ENCODE data around the gene CCDC51. TPM values are rescaled to one million over a fixed set of nuclear protein-coding genes. Genes with fewer than 3 reads are reported as not detected.
"Not testable (repeated sequence)": the region's sequence is repeated elsewhere in the genome, so short reads cannot be mapped to it uniquely, and the experiment has no call there.

Gene CCDC51
- polyA plus RNA-seq, 3 donors: 25.5 to 28.8 (median 26.2) TPM

DNA sequence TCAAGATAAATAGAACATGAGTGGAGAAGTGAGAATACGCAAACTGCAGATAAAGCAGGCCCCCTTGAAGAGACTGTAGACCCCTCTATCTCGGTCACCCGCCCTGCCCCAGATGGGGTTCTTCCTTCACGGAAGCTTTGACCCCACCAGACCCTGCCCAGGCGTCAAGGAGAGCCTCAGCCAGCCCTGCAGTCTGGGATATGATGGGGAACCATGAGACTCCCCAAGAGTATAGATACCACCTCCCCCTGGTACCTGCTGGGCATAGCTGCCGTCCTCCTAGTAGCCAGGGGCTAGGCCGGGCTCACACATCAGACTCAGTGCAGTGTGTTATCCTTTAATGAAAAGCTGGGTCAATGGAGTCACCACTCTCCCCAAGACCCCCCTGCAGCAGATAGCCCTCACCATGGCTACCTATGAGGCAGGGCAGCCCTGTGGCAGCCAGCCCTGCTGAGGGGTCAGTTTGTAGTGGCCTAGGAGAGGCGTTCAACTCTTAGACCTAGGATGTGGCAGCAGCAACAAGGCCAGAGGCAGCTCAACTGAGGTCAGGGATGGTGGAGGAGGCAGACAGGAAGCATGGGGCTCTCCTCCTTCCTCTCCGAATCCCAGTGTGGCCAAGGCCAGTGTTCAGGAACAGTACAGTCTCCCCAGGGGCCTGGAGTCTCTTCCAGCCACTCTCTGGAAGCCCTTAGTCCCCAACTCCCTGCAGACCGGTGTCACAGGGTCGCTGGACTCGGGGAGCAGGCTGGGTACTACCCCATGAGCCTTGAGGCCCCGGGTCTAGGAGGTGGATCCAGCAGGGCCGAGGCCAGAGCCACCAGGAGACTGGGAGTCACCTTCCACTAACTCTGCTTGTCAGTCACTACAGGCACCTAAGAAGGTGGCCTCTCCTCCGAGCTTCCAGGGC is 36.1 kb downstream of the CCDC51 start:
- no peak for DNase-seq (ENCODE audit: extremely low read depth in 1 of 11, low read depth in 9 of 11, low spot score in 4 of 11)

DNA sequence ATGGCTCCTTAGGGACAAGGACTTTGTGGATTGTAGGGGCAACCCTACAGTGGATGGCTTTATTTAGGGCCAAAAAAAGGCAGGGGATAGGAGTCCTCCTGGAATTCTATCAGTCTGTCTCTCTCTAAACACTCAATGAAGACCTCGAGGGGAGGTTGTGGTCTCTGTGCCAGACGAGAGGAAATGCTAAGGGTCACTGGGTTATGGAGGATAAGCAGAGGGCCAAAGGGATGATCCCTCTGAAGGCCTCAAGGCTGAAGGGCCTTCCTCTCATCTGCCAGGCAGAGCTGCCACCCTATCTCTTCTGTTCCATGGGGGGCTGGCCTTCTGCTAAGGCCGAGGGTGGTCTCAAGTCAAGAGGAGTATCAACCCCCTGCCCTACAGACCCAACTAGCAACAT is 37.0 kb downstream of the CCDC51 start:
- no peak for DNase-seq (ENCODE audit: extremely low read depth in 1 of 11, low read depth in 9 of 11, low spot score in 4 of 11)

DNA sequence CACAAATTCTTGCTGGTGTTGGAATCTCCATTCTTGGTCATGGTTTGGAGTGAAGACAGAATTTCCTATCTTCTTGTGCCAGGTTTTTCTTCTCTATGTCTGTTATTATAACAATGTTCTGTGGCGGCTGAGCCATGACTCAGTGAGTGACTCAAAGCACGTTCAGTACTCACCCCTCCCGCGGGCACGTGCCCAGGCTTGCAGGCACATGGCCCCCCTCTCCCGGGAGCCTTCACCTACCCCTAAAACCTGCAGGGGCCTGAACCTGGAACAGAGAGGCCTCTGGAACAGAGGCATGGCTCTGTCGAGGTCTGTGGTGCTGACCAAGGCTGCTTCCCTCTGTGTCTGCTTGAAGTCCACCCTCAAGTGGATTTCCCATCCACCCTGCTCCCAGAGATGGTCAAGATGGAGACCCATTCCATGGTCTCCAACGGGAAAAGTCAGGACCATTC is 37.6 kb downstream of the CCDC51 start:
- no peak for DNase-seq (ENCODE audit: extremely low read depth in 1 of 11, low read depth in 9 of 11, low spot score in 4 of 11)

DNA sequence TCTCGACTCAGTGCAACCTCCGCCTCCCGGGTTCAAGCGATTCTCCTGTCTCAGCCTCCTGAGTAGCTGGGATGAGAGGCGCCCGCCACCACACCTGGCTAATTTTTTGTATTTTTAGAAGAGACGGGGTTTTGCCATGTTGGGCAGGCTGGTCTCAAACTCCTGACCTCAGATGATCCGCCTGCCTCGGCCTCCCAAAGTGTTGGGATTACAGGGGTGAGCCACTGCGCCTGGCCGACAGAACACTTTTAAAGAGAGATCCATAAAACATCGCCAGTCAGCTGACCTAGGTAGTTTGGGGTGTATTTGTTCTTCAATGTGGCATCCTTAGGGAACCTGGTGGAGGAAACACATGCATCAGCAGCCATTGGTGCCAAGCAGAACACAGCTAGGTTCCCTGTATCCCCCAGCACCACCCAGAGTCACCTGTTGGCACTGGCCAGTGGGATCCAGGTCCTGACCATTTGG is 38.5 kb downstream of the CCDC51 start:
- DNase-seq (ENCODE audit: extremely low read depth in 1 of 11, low read depth in 9 of 11, low spot score in 4 of 11): not testable (repeated sequence)

DNA sequence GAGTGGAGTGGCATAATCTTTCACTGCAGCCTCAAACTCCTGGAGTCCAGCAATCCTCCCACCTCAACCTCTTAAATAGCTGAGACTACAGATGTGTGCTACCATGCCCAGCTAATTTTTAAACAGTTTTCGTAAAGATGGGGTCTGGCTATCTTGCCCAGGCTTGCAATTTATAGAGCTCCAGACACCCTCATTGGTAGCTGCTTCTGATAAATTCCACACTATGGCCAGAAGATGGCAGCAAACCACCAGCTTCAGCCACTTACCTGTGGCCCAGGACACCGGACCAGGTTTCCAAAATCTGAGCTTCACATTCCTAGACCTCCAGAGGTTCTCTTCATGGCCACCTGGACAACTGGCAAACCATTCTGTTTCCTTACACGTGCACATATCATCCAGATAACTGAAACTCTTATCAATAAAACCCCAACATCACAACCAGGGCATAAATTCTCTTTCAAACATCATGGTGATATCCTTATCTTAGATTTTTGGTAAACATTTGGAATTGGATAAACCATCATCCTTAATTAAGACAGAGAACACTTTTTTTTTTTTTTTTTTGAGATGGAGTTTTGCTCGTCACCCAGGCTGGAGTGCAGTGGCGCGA is 39.0 kb downstream of the CCDC51 start:
- DNase-seq (ENCODE audit: extremely low read depth in 1 of 11, low read depth in 9 of 11, low spot score in 4 of 11): peak; percentile 17 to 69 (median 45)

DNA sequence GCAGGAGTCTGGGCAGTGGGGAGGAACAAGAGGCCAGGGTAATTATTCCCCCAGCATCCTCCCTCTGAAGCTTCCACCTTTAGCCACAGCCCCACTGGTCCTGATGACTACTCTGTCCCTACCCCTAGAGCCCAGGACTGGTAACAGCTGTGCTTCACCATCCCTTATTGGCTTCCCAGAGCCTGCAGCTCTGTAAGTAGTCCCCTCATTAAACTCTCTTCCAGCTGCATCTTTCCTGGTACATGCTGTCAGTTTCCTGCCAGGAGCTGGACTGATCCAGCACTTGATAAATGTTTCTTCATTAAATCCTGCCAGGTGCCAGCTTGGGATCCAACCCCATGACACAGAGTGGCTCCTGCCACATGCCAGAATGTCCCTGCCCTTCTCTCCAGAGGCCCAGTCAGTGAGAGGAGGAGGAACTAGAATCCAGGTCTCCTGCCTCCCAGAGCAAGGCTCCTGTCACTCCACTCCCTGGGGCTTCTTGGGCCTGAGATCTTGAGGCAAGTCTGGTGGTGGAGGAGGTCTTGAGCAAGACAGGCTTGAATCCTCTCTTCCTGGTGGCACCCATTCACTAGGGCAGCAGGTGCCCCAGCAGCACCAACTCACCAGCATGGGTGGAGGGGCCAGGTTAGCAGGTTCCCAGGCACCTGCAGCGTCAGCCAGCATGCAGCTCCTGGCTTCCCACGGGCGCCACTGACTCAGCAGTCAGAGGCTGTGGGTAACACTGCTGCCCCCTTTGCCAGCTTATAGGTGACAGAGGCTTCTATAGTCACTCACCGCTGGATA is 40.3 kb downstream of the CCDC51 start:
- no peak for DNase-seq (ENCODE audit: extremely low read depth in 1 of 11, low read depth in 9 of 11, low spot score in 4 of 11)

DNA sequence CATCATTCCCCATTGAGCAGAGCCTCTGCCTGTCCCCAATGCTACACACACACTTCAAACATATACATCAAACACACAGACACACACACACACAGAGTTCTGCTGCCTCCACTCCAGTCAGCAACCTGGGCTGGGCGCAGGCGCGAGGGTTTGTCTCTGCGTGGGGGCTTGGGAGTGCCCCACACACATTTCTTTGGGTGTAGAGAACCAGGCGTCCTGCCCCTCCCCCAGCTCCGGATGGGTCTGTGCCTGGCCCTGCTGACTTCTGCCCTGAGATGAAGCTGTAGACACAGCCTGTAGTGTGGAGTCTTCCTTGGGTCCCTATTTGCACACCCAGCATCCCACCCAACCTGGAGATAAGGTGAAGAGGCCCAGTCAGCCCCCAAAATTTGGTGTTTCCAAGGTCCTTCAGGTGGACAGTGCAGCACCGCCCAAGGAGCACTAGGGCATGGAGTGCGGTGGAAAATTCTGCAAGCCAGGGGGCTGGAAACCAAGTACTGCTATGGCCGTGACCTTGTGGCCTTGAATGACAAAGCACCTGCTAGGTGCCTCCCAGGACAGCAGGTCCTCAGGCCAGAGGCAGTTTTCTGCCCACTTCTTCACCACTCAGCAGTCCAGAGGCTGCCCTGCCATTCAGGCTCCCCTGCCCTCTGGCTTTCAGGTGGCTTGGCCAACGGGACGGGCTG is 41.1 kb downstream of the CCDC51 start:
- no peak for DNase-seq (ENCODE audit: extremely low read depth in 1 of 11, low read depth in 9 of 11, low spot score in 4 of 11)

DNA sequence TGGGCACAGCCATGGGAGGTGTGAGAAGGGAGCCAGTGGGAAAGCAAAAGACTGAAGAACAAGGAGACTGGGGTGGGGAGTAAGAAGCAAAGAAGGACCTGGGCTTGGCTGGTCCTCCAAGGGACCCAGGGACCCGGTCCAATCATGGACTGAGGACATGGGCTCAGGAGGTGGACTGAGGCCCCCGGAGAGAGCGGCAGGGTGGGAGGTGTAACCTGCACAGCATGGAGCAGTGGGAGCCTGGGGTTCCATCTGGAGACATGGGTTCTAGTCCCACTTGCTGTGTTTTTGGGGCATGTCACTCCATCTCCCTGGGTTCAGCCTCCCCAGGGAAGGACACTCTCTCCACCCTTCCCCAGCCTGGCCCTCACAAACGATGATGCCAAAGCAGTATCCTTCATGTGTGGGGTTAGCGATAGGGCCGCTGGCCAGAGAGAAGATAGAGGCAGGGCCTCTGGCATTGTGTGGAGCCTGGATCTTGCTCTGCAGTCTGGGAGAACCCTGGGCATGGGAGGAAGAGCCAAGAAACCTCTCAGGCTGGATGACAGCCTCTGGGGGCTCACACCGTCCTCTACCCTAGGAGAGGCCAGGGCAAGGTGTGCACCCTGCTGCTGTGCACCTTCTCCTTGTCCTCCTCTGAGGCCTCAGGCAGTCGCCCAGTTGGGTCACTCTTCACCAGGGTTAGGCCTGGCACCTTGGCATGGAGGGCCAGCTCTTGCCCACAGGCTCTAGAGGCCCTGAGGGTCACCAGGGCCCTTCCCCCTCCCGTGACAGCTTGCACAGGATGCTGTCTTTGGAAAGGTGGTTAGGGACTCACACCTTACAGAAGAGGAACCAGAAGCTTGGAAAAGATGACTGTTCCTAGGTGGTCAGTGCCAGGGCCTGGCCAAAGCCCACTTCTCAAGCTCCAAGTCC is 41.9 kb downstream of the CCDC51 start:
- DNase-seq (ENCODE audit: extremely low read depth in 1 of 11, low read depth in 9 of 11, low spot score in 4 of 11): no peak

DNA sequence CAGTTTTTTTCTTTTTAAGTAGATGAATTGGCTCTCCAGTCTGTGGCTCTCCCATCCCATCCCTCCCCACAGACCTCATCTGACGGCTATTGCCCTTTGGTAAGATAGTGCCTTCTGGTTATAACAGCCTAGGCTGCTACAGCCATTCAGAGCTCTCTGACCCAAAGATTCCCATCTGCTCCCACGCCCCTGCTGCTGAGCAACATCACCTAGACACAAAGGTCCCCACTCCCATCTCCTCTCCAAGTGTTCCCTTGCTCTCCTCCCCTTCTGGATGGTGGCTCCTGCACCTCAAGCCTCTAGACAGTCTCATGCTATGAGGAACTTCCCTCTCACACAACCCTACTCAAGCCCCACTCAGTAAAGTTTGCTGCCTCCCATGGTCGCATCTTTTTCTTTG is 44.2 kb downstream of the CCDC51 start:
- DNase-seq (ENCODE audit: extremely low read depth in 1 of 11, low read depth in 9 of 11, low spot score in 4 of 11): no peak

DNA sequence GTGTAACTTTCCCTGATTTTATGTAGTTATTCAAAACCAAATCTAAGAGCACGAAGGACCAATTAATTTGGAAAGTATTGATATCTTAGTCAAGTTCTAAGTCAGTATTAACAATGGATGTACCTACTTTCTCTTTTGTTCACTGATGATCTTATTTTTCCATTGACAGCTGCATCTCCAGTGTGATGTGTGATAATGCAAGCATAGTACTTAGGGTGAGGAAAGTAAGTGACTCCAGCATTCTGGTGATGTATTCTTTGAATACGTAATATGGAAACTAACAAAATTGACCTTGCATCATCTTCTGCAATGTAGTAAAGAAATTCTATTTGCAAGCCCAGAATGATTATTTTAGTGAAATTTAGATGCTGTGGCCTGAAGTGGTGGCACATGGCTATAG is 45.5 kb downstream of the CCDC51 start:
- no peak for DNase-seq (ENCODE audit: extremely low read depth in 1 of 11, low read depth in 9 of 11, low spot score in 4 of 11)

DNA sequence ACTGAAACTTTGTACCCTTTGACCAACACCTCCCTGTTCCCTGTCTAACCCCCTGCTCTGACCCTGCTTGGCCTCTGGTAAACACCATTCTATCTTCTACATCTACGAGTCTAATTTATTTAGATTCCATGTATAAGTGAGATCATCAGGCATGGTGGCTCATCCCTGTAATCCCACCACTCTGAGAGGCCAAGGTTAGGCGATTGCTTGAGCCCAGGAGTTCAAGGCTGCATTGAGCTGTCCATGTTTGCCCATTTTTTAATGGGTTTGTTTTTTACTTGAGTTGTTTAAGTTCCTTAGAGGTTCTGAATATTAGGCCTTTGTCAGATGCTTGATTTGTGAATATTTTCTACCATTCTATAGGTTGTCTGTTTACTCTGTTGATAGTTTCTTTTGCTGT is 51.0 kb downstream of the CCDC51 start:
- DNase-seq (ENCODE audit: extremely low read depth in 1 of 11, low read depth in 9 of 11, low spot score in 4 of 11): no peak

DNA sequence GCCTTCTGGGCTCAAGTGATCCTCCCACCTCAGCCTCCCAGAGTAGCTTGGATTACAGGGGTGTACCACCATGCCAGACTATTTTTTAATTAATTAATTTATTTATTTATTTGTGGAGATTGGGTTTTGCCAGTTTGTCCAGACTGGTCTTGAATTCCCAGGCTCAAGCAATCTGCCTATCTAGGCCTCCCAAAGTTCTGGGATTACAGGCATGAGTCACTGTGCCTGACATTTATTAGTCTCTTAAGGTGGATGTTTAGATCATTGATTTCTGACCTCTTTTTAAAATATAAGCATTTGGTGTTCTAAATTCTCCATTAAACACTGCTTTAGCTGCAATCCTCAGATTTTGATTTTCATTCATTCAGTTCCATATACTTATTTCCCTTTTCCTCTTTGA is 52.3 kb downstream of the CCDC51 start:
- no peak for DNase-seq (ENCODE audit: extremely low read depth in 1 of 11, low read depth in 9 of 11, low spot score in 4 of 11)

Other genes starting within 250 kb of the CCDC51 start
- 1 to 10 TPM in 2 of 3 donors, under 1 TPM in 1; 0.51 to 1.7 (median 1.1) TPM for gene CAMP, start 216.6 kb downstream of the CCDC51 start, polyA plus RNA-seq (ENCODE audit: insufficient read length in 3 of 3)
- 10 to 100 TPM; 16.0 to 22.1 (median 17.5) TPM for gene ZNF589, start 199.0 kb downstream of the CCDC51 start, polyA plus RNA-seq (ENCODE audit: insufficient read length in 3 of 3)
- gene NME6, start 138.8 kb downstream of the CCDC51 start, polyA plus RNA-seq (ENCODE audit: insufficient read length in 3 of 3): 10 to 100 TPM; 27.8 to 33.3 (median 29.7) TPM
- gene SPINK8, start 106.5 kb downstream of the CCDC51 start, polyA plus RNA-seq (ENCODE audit: insufficient read length in 3 of 3): under 1 TPM in 2 of 3 donors, not detected in 1; 0.24 to 0.61 TPM
- under 1 TPM; 0.50 to 0.77 (median 0.65) TPM for gene FBXW12, start 67.9 kb downstream of the CCDC51 start, polyA plus RNA-seq (ENCODE audit: insufficient read length in 3 of 3)
- gene PLXNB1, start 10.0 kb downstream of the CCDC51 start, polyA plus RNA-seq (ENCODE audit: insufficient read length in 3 of 3): 100 to 1,000 TPM; 190 to 238 (median 200) TPM
- 100 to 1,000 TPM; 264 to 326 (median 318) TPM for gene TMA7, start 138 bp upstream of the CCDC51 start, polyA plus RNA-seq (ENCODE audit: insufficient read length in 3 of 3)
- gene ATRIP, start 6.6 kb upstream of the CCDC51 start, polyA plus RNA-seq (ENCODE audit: insufficient read length in 3 of 3): 10 to 100 TPM; 12.7 to 14.9 (median 13.1) TPM
- 100 to 1,000 TPM in 2 of 3 donors, 10 to 100 TPM in 1; 93.2 to 120 (median 101) TPM for gene SHISA5, start 64.1 kb upstream of the CCDC51 start, polyA plus RNA-seq (ENCODE audit: insufficient read length in 3 of 3)
- 10 to 100 TPM in 1 of 3 donors, 1 to 10 TPM in 2; 4.0 to 12.8 (median 5.2) TPM for gene PFKFB4, start 116.7 kb upstream of the CCDC51 start, polyA plus RNA-seq (ENCODE audit: insufficient read length in 3 of 3)
- gene UCN2, start 123.7 kb upstream of the CCDC51 start, polyA plus RNA-seq (ENCODE audit: insufficient read length in 3 of 3): under 1 TPM; 0.26 to 0.41 (median 0.30) TPM
- gene COL7A1, start 155.2 kb upstream of the CCDC51 start, polyA plus RNA-seq (ENCODE audit: insufficient read length in 3 of 3): 10 to 100 TPM; 15.5 to 31.0 (median 30.0) TPM
- gene UQCRC1, start 169.5 kb upstream of the CCDC51 start, polyA plus RNA-seq (ENCODE audit: insufficient read length in 3 of 3): 100 to 1,000 TPM; 268 to 311 (median 285) TPM
- under 1 TPM in 1 of 3 donors, not detected in 2; 0.30 TPM for gene TMEM89, start 181.7 kb upstream of the CCDC51 start, polyA plus RNA-seq (ENCODE audit: insufficient read length in 3 of 3)
- 10 to 100 TPM; 26.8 to 33.9 (median 29.0) TPM for gene SLC26A6, start 195.3 kb upstream of the CCDC51 start, polyA plus RNA-seq (ENCODE audit: insufficient read length in 3 of 3)
- 1 to 10 TPM; 1.2 to 1.3 (median 1.2) TPM for gene CELSR3, start 222.8 kb upstream of the CCDC51 start, polyA plus RNA-seq (ENCODE audit: insufficient read length in 3 of 3)
- 10 to 100 TPM; 15.1 to 23.4 (median 20.0) TPM for gene NCKIPSD, start 245.8 kb upstream of the CCDC51 start, polyA plus RNA-seq (ENCODE audit: insufficient read length in 3 of 3)

Data from renal cortex interstitium (tissue), 11 donors.